PC-3 (cell line): ENCODE results near the gene UPK1B.
"Not testable (repeated sequence)": the region's sequence is repeated elsewhere in the genome, so short reads cannot be mapped to it uniquely, and the experiment has no call there.

Experiments
- EZH2 ChIP-seq: fragments of 300-600 bp; sonication (generic); IDR thresholded peaks from one replicate; pipeline ENCODE4 v1.6.1; 2017; ENCODE audit warnings: antibody characterized with exemption, mild to moderate bottlenecking, low read length; ENCODE audit not compliant: unreplicated experiment
- EZH2phosphoT487 ChIP-seq: fragments of 300-600 bp; sonication (generic); IDR thresholded peaks from 2 replicates; pipeline ENCODE4 v1.6.1; 2018; ENCODE audit warnings: mild to moderate bottlenecking, antibody characterized with exemption, low read length, borderline replicate concordance
- TF ChIP-seq, protein P1 (sequence below): fragments of 300-600 bp; sonication (generic); conservative IDR thresholded peaks from 2 replicates; pipeline ENCODE4 v1.5.1; 2017; ENCODE audit warnings: antibody characterized with exemption, low read depth, mild to moderate bottlenecking, low read length

DNA sequence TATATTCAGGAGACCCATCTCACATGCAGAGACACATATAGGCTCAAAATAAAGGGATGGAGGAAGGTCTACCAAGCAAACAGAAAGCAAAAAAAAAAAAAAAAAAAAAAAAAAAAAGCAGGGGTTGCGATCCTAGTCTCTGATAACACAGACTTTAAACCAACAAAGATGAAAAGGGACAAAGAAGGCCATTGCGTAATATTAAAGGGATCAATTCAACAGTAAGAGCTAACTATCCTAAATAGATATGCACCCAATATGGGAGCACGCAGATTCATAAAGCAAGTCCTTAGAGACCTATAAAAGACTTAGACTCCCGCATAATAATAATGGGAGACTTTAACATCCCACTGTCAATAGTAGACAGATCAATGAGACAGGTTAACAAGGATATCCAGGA, 41.1 kb upstream of the UPK1B start:
- TF ChIP-seq, protein P1, sequence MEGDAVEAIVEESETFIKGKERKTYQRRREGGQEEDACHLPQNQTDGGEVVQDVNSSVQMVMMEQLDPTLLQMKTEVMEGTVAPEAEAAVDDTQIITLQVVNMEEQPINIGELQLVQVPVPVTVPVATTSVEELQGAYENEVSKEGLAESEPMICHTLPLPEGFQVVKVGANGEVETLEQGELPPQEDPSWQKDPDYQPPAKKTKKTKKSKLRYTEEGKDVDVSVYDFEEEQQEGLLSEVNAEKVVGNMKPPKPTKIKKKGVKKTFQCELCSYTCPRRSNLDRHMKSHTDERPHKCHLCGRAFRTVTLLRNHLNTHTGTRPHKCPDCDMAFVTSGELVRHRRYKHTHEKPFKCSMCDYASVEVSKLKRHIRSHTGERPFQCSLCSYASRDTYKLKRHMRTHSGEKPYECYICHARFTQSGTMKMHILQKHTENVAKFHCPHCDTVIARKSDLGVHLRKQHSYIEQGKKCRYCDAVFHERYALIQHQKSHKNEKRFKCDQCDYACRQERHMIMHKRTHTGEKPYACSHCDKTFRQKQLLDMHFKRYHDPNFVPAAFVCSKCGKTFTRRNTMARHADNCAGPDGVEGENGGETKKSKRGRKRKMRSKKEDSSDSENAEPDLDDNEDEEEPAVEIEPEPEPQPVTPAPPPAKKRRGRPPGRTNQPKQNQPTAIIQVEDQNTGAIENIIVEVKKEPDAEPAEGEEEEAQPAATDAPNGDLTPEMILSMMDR = not testable (repeated sequence)
- TF ChIP-seq EZH2, EZH2phosphoT487: not testable (repeated sequence)
